Ovary (tissue), 9 donors: ENCODE data around the gene NUP35. TPM values are rescaled to one million over a fixed set of nuclear protein-coding genes. Genes with fewer than 3 reads are reported as not detected.
A peak's percentile ranks its signal among the peaks of the same experiment; 100 is the strongest.

Source experiments
- DNase-seq, 5 donors: peaks; one replicate each; pipeline ENCODE4 v3.0.0-alpha.2; 2019 to 2020
- H3K27ac ChIP-seq, 2 donors: fragments of 200-600 bp; one replicate each; pipeline versions ENCODE4 v1.5.1 to v1.8.0; 2019 to 2022
- H3K27me3 ChIP-seq: fragments of 200-600 bp; one replicate; pipeline ENCODE4 v1.8.0; 2022
- H3K36me3 ChIP-seq: fragments of 200-600 bp; sonication (generic); one replicate; pipeline ENCODE4 v1.5.1; 2019
- H3K4me1 ChIP-seq: one replicate; pipeline ENCODE4 v1.8.1; 2013; ENCODE audit warnings: mild to moderate bottlenecking, moderate library complexity; ENCODE audit not compliant: insufficient read depth
- H3K4me3 ChIP-seq: fragments of 200-600 bp; sonication (generic); one replicate; pipeline ENCODE4 v1.5.1; 2017
- H3K9me3 ChIP-seq, 2 donors: fragments of 200-600 bp in 1 of 2; sonication (generic) in 1 of 2; one replicate each; pipeline versions ENCODE4 v1.5.1 to v1.8.1; 2013 to 2019; ENCODE audit warnings: mild to moderate bottlenecking in 1 of 2, moderate library complexity in 1 of 2
- CTCF ChIP-seq, 3 donors: fragments of 450-650 bp in 2 of 3; fragments of 200-600 bp in 1 of 3; IDR thresholded peaks; one replicate each; pipeline versions ENCODE4 v1.5.1 to v1.8.0; 2016 to 2022; ENCODE audit warnings: antibody characterized with exemption in 3 of 3, mild to moderate bottlenecking in 1 of 3
- EP300 ChIP-seq: sonication (generic); formaldehyde crosslinking; IDR thresholded peaks from one replicate; pipeline ENCODE4 v1.6.1; 2017; ENCODE audit warnings: antibody characterized with exemption
- POLR2A ChIP-seq: fragments of 450-650 bp; IDR thresholded peaks from one replicate; pipeline ENCODE4 v1.6.1; 2017; ENCODE audit warnings: antibody characterized with exemption, mild to moderate bottlenecking, moderate library complexity
- WGBS, 3 donors: extraction: QIAGEN DNeasy Blood & Tissue Kit in 1 of 3; methylation state at CpG; one replicate each; pipeline versions ENCODE4 v1.1.5 to v1.1.7; 2013 to 2017; 5-methylcytosine and 5-hydroxymethylcytosine counted together
- intact Hi-C, 4 donors: fragments of 100-400 bp; cut with DNase I; formaldehyde crosslinking; loops; one replicate each; pipeline versions ENCODE4 v1.11.0 to v1.15.1; 2022 to 2023
- polyA plus RNA-seq, 2 donors: library from polyadenylated mRNA; stranded (reverse); fragments of 200-250 nt in 1 of 2; fragments of 350-450 nt in 1 of 2; fragmentation: Illumina TruSeq in 1 of 2; extraction: RNeasy Lipid Tissue Mini Kit (QIAGEN cat#74804) in 1 of 2; gene quantifications; one replicate each; pipeline ENCODE4 v1.2.3, GENCODE V29; 2013 to 2014
- total RNA-seq, 7 donors: library from RNA; depleted of rRNA in 2 of 7; stranded (reverse); fragments of >200 nt in 2 of 7; fragmentation: NEBNext Ultra II Directional in 3 of 7; extraction: Animal tissue kit (Norgen Biotek cat#: 25700) in 3 of 7; gene quantifications; one replicate each; pipeline versions ENCODE4 v1.1.0 to v1.2.4, GENCODE V29; 2016 to 2023
- donor health status: DM: no; HTN: no; CAD: no; lungs with moderate emphysema.
- donor health status: DM: no; HTN: no; CAD: no.
- donor health status: Bipolar disorder and iron deficiency.
- donor health status: DM: yes; HTN: yes; CAD: no.
- donor health status: DM: no; HTN: no; CAD: no.
- donor health status: DM: yes; HTN: yes; CAD: no.

NUP35 gene
- total and polyA plus RNA-seq, 9 donors: 12.2 to 28.5 (median 19.4) TPM

- DNase-seq: no peak
- Histone ChIP-seq H3K27ac (no peak overlapping the region), H3K36me3 (no peaks in the 10 kb centered on the region), H3K4me3 (peak overlapping the region; percentile 87), H3K27me3 (no peaks in the 10 kb centered on the region), H3K9me3 (no peaks in the 10 kb centered on the region), H3K4me1 (peaks cover 6% of the 10 kb centered on the region)
- TF ChIP-seq POLR2A (no peak), EP300 (no peak), CTCF (IDR thresholded peaks at IDR 0.05) (no peak)
- intact Hi-C loops: no loop called here
- 74 to 81% (median 79%) methylated on average over 11 of the region's 11 CpGs for WGBS, 3 donors
Measured at GRCh38 chr2:183125659-183126341, 1.6 kb downstream of the NUP35 start.

DNA sequence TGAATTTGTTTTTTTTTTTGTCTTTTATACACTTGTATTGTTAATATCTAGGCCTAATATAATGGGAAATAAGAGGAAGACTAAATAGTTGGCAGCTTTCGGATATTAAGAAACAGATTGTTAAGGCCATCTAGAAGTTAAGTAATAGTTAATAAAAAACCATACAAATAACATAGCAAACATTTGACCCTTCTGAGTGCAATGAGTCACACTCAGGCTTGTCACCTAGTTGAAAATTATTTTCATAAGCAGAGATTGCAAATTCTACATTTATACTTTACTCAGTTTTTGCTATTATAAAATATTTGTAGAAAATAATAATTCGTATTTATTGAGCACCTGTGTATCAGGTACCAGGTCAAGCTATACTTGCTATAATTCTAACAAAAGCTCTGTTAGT is 2.4 kb downstream of the NUP35 start:
- Histone ChIP-seq H3K4me3 (no peak overlapping the region), H3K4me1 (peaks cover 6% of the 10 kb centered on the region), H3K36me3 (no peaks in the 10 kb centered on the region), H3K9me3 (no peaks in the 10 kb centered on the region), H3K27ac (no peak overlapping the region), H3K27me3 (no peaks in the 10 kb centered on the region)
- DNase-seq: no peak
- TF ChIP-seq POLR2A (no peak), CTCF (IDR thresholded peaks at IDR 0.05) (no peak), EP300 (no peak)
- whole genome bisulfite sequencing, 3 donors: 93 to 96% (median 96%) methylated on average over 2 of the region's 2 CpGs
- intact Hi-C loops: no loop called here

GRCh38 chr2:183134016-183134415 is 9.8 kb downstream of the NUP35 start:
- Histone ChIP-seq H3K4me1 (no peaks in the 10 kb centered on the region), H3K27ac (no peak overlapping the region), H3K4me3 (no peak overlapping the region), H3K36me3 (no peaks in the 10 kb centered on the region), H3K9me3 (no peaks in the 10 kb centered on the region), H3K27me3 (no peaks in the 10 kb centered on the region)
- WGBS, 3 donors: 75 to 99% (median 98%) methylated on average over 2 of the region's 2 CpGs
- no peak for DNase-seq
- no peak for TF ChIP-seq CTCF (IDR thresholded peaks at IDR 0.05)
- TF ChIP-seq EP300: no peak
- TF ChIP-seq POLR2A: no peak
- intact Hi-C loops: no loop called here

DNA sequence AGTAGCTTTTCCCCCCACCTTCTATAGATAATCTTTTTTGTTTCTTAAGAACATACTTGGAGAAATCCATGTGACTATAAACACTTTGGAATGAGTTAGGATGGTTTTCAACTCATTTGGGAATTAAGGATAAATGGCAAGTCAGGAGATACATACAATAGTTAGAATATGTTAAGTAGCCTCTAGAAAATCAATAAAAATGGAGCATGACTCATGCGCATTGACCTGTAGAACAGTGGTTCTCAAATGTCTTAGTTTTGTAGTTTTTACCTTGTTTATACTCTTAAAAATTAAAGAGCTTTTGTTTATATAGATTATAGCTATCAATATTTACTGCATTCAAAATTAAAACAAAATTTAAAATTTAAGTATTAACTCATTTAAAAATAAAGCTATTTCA is 24.7 kb downstream of the NUP35 start:
- Histone ChIP-seq H3K27me3 (no peaks in the 10 kb centered on the region), H3K27ac (no peak overlapping the region), H3K9me3 (no peaks in the 10 kb centered on the region), H3K36me3 (no peaks in the 10 kb centered on the region), H3K4me3 (no peak overlapping the region), H3K4me1 (peaks cover 3% of the 10 kb centered on the region)
- 95 to 99% (median 97%) methylated on average over 1 of the region's 1 CpG for WGBS, 3 donors
- DNase-seq: no peak
- intact Hi-C loops: no loop called here
- no peak for TF ChIP-seq EP300
- TF ChIP-seq POLR2A: no peak
- TF ChIP-seq CTCF (IDR thresholded peaks at IDR 0.05): no peak
